BJ (cell line): ENCODE results near the gene ARF4. TPM values are rescaled to one million over a fixed set of nuclear protein-coding genes. Genes with fewer than 3 reads are reported as not detected.

Experiments
- CTCF ChIA-PET: fragments of 350-600 bp; formaldehyde crosslinking; extraction: SDS; loops from one replicate; lab custom pipeline; 2021; ENCODE audit warnings: antibody characterized with exemption, inconsistent platforms; lab: Yijun Ruan, JAX
- POLR2A ChIA-PET: fragments of 300-600 bp; sonication (Branson Sonifier 250); formaldehyde crosslinking; extraction: SDS; loops from one replicate; lab custom pipeline; 2021; ENCODE audit warnings: antibody characterized with exemption; lab: Charles Lee
- DNase-seq: peaks from one replicate; pipeline ENCODE4 v3.0.0-alpha.2; 2011; ENCODE audit warnings: low read depth
- H3K27me3 ChIP-seq: 2 replicates; pipeline ENCODE4 v1.6.0; 2011; ENCODE audit warnings: low read length; ENCODE audit not compliant: control insufficient read depth, insufficient read depth
- H3K36me3 ChIP-seq: 2 replicates; pipeline ENCODE4 v1.5.1; 2011; ENCODE audit warnings: low read length; ENCODE audit not compliant: control insufficient read depth, insufficient read depth
- H3K4me3 ChIP-seq: 2 replicates; pipeline ENCODE4 v1.5.1; 2011; ENCODE audit warnings: low read depth, mild to moderate bottlenecking, control low read depth, low read length
- CTCF ChIP-seq: IDR thresholded peaks from 2 replicates; pipeline ENCODE4 v1.5.1; 2011; ENCODE audit warnings: low read depth, mild to moderate bottlenecking, control low read depth, inconsistent platforms, low read length, moderate library complexity; ENCODE audit not compliant: insufficient read depth
- polyA plus RNA-seq: library from polyadenylated mRNA; depleted of rRNA; stranded (reverse); fragments of >200 nt; gene quantifications from 2 replicates; pipeline ENCODE4 v1.2.3, GENCODE V29; 2011

Gene ARF4
- polyA plus RNA-seq, 1 experiment, result 476 TPM

GRCh38 chr3:57570878-57571277 lies 26.3 kb downstream of the ARF4 start:
- CTCF ChIA-PET, result no interaction called here
- DNase-seq, result no peak
- no peak for TF ChIP-seq CTCF
- Histone ChIP-seq H3K36me3 (peaks cover 11% of the 10 kb centered on the region), H3K4me3 (no peak overlapping the region), H3K27me3 (no peaks in the 10 kb centered on the region)
- POLR2A ChIA-PET, result no interaction called here

GRCh38 chr3:57569859-57570450 lies 27.2 kb downstream of the ARF4 start:
- Histone ChIP-seq H3K4me3 (no peak overlapping the region), H3K27me3 (no peaks in the 10 kb centered on the region), H3K36me3 (peaks cover 10% of the 10 kb centered on the region)
- ChIA-PET POLR2A (interaction anchor here (0.6 kb wide), 1 partner anchor 12 kb away, joined by 3 read pairs; no protein-coding TSS in a partner anchor), CTCF (interaction anchor here (0.7 kb wide), 1 partner anchor 15 kb away, joined by 3 read pairs; no protein-coding TSS in a partner anchor)
- DNase-seq, result no peak
- TF ChIP-seq CTCF, result no peak

GRCh38 chr3:57559526-57559925 lies 37.6 kb downstream of the ARF4 start:
- ChIA-PET POLR2A (no interaction called here), CTCF (no interaction called here)
- DNase-seq, result no peak
- Histone ChIP-seq H3K27me3 (no peaks in the 10 kb centered on the region), H3K4me3 (no peak overlapping the region), H3K36me3 (no peaks in the 10 kb centered on the region)
- TF ChIP-seq CTCF, result no peak

GRCh38 chr3:57557085-57557537 lies 40.0 kb downstream of the ARF4 start:
- POLR2A ChIA-PET, result no interaction called here
- CTCF ChIA-PET, result interaction anchor here (0.9 kb wide), 1 partner anchor 160 kb away, joined by 3 read pairs; no protein-coding TSS in a partner anchor
- no peaks in the 10 kb centered on the region for H3K27me3 ChIP-seq
- no peaks in the 10 kb centered on the region for H3K36me3 ChIP-seq
- DNase-seq, result no peak
- TF ChIP-seq CTCF, result no peak
- H3K4me3 ChIP-seq, result peak overlapping the region; percentile 77

GRCh38 chr3:57556459-57557084 lies 40.6 kb downstream of the ARF4 start:
- POLR2A ChIA-PET, result no interaction called here
- DNase-seq, result no peak

More at GRCh38 chr3:57556459-57557084, 40.6 kb downstream of the ARF4 start:
- CTCF ChIA-PET, result interaction anchor here (0.7 to 1.1 kb wide), 3 partner anchors 159 to 308 kb away, joined by 3 to 4 read pairs (median 3); no protein-coding TSS in a partner anchor
- no peak for TF ChIP-seq CTCF
- H3K36me3 ChIP-seq, result no peaks in the 10 kb centered on the region
- H3K27me3 ChIP-seq, result no peaks in the 10 kb centered on the region
- H3K4me3 ChIP-seq, result peak overlapping the region; percentile 77
